Fibroblast of lung (primary cell): ENCODE measurements around the gene SLC35B4.

ENCODE experiments used
- EZH2 ChIP-seq: IDR thresholded peaks from 2 replicates; pipeline ENCODE4 v1.5.1; 2012; ENCODE audit warnings: low read length, control low read depth, mild to moderate bottlenecking; ENCODE audit errors: missing control alignments
- TF ChIP-seq, protein P1 (sequence below), 2 donors: IDR thresholded peaks in 1 of 2; conservative IDR thresholded peaks in 1 of 2; 1 replicate in 1 of 2; 2 replicates in 1 of 2; pipeline ENCODE4 v1.5.1; 2011 to 2012; ENCODE audit warnings: low read length in 2 of 2, control low read depth in 1 of 2, inconsistent platforms in 1 of 2, low read depth in 1 of 2, mild to moderate bottlenecking in 1 of 2

GRCh38 chr7:134280508-134280907 lies 36.2 kb downstream of the SLC35B4 start:
- TF ChIP-seq, protein P1, sequence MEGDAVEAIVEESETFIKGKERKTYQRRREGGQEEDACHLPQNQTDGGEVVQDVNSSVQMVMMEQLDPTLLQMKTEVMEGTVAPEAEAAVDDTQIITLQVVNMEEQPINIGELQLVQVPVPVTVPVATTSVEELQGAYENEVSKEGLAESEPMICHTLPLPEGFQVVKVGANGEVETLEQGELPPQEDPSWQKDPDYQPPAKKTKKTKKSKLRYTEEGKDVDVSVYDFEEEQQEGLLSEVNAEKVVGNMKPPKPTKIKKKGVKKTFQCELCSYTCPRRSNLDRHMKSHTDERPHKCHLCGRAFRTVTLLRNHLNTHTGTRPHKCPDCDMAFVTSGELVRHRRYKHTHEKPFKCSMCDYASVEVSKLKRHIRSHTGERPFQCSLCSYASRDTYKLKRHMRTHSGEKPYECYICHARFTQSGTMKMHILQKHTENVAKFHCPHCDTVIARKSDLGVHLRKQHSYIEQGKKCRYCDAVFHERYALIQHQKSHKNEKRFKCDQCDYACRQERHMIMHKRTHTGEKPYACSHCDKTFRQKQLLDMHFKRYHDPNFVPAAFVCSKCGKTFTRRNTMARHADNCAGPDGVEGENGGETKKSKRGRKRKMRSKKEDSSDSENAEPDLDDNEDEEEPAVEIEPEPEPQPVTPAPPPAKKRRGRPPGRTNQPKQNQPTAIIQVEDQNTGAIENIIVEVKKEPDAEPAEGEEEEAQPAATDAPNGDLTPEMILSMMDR (conservative IDR thresholded peaks at IDR 0.05 in 1 of 2, IDR thresholded peaks at IDR 0.05 in 1 of 2; ENCODE audit: low read depth in 1 of 2, low read length in 2 of 2) = no peak
- TF ChIP-seq EZH2 = no peak
